Stimulated activated CD4-positive, alpha-beta T cell treated with anti-CD3 and anti-CD28 coated beads, Interleukin-12 subunit alpha, Interleukin-12 subunit beta, amount 100 ng/mL, for 24 hours (primary cell): Measurements from ENCODE around the gene POC1A.

Source experiments
- DNase-seq, 2 experiments: peaks; one replicate each; pipeline ENCODE4 v3.0.0-alpha.2; 2020; ENCODE audit warnings: low read depth in 2 of 2

The POC1A gene

DNA sequence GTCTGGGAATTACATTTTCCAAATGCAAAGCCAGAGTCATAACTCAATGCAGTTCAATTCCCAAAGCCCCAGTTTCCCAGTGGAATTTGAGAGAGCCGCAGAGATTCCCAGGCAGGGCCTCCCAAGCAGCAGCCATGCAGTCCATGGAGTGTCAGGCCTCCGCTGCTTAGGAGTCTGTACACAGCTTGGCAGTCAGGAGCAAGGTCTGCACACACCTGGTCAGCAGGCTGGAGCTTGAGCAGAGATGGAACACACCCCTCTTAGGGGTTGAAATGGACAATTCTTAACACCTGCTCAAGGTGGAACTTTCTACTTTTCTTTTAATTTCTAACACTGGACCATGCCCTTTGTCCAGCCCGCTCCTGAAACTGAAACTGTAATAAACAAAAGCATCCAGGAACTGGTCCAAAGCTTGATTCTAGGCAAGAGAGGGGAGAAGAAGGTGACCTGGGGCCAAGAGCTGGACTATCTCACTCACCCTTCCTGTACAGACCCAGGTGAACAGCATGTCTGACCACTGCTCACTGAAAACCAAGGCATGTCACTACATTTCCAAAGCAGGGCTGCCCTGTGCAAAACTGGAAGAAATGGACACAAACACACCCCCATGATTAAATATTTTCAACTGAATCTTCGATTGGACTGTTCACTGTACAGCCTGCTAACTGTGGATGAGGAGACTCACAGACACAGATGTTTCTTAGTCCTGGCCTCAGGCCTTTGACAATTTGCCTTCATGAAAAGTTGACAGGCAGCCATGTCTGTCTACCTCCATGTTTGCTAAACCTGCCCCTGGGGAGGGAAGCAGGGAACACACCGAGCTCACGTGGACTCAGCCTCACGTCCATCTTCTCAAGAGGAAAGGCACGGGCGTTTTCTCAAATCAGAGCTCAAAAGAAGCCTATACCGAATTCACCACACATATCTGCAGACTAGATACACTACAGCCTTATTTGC lies 49.3 kb downstream of the POC1A start:
- DNase-seq, result no peak

DNA sequence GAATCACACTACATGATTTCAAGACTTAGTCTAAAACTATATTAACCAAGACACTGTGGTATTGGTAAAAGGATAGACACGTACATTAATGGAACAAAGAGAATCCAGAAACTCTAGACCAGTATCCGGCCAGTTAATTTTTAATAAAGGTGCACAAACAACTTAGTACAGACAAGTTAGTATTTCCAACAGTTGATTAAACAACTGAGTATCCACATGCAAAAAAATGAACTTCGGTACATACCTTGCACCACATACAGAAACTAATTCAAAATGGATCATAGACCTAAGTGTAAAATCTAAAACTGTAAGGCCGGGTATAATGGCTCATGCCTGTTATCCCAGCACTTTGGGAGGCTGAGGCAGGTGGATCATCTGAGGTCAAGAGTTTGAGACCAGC lies 51.3 kb downstream of the POC1A start:
- no peak for DNase-seq

DNA sequence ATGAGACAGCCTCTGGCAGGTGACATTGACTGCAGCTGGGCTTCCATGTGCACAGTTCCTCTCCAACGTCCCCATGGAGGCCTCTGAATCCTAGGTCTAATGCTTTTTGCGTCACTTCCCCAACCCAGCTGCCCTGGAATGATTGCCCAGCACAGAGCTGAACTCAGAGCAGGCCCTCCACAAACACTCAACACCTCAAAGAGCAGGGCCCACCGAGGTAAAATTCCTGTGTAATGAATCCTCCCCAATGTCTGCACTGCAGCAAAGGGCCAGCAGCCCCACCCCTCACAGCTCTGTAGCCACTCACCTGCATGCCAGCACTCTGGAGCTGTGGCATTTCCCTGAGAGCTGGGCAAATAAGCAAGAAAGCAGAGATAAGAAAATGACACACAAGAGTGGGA lies 55.2 kb downstream of the POC1A start:
- DNase-seq, result no peak

DNA sequence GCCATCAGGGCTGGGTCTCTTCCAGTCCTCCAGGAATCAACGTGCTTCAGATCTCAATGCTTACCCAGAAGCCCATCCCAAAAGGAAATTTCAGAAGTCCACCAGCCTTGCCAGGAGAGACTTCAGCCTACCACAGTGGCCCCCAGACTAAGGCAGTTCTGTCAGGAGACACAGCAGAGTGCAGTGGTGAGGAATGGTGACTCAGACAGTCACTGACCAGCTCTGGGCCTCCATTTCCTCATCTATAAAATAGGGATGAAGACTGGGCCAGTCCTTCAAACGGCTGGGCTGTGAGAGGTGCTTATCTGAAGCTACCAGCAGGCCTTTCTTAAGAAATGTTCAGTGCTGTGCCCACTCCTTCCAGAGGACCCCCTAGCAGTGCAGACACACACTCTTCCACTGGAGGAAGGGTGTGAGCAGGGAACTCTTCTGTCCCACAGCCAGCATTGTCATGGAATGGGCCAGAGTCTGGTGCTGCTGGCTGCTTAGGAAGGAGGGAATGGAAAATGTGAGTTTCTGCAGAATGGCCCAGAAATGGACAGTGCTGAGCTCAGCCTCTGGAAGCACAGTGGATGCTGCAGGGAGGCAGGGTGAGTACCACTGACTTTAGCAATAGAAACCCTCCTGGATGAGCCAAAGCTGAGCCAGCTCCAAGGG lies 56.2 kb downstream of the POC1A start:
- DNase-seq, result no peak

DNA sequence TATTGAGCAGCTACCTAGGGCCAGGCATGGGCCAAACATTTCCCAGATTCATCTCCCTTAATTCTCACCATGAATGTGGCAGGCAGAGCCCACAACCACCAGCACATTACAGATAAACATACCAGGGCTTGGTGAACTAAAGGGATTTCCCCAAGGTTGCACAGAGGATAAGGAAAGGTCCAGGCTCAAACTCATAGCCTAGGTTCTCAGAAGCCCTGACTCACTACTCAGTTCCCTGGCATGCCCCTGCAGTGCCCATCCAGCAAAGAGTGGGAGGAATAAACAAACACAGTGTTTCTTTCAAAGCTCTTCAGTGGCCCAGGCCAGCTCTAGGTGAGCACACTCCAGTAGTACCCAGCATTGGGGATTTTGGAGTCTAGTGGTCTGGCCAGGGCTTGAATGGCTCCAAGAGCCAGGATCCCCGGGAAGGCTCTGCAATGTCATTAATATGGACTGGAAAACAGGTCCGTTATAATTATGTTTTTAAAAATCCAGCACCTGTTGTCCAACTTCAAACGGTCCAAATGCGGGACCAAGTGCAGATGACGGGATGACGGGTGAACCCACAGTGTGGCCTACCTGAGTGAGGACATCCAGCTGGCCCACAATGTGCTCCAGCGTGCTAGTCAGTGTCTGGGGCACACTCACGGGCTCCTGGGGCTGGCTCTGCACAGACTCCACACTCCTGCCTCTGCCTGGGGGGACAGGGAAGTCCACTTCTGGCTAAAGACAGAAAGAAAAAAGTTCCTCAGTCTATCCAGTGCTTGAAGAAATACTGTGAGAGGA lies 58.0 kb downstream of the POC1A start:
- no peak for DNase-seq

DNA sequence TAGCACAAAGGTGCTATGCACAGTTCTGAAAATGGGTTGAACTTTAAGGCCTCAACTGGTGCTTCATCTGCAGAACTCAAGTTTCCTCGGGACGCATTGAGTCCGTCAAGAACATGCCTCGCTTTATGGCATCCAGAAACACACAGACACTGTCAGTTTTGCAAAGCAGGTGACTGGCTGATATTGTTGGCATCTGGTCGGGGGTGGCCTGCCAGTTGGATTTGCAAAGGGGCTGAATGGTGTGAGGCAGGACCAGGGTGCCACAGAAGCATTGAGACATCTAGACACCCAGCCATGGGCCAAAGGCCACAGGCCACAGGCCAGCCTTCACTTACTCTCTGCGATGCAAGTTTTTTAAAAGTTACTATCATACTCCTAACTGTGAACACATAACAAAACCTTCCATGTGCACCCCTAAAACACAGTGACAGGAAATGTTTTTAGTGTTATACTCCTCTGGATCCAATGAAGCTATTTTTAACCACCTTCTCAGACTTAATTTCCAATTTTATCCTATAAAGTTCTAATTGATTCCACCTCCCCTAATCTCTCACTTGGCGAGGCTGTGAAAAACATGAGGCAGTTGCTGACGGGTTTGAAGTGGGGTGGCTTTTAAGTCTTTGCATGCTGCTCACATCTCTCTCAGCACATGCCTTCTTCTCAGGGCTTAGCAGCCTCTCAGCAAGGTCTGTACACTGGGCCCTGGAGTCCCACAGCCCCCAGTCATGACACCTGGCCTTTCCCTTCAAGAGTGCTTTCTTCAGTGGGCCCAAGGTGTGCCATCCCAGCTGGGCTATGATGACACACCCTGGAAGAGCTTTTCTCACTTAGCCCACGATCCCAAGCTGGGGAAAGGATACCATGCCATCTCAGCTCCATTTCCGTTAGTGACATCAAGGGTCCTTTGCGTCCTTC lies 59.4 kb downstream of the POC1A start:
- DNase-seq, result no peak

DNA sequence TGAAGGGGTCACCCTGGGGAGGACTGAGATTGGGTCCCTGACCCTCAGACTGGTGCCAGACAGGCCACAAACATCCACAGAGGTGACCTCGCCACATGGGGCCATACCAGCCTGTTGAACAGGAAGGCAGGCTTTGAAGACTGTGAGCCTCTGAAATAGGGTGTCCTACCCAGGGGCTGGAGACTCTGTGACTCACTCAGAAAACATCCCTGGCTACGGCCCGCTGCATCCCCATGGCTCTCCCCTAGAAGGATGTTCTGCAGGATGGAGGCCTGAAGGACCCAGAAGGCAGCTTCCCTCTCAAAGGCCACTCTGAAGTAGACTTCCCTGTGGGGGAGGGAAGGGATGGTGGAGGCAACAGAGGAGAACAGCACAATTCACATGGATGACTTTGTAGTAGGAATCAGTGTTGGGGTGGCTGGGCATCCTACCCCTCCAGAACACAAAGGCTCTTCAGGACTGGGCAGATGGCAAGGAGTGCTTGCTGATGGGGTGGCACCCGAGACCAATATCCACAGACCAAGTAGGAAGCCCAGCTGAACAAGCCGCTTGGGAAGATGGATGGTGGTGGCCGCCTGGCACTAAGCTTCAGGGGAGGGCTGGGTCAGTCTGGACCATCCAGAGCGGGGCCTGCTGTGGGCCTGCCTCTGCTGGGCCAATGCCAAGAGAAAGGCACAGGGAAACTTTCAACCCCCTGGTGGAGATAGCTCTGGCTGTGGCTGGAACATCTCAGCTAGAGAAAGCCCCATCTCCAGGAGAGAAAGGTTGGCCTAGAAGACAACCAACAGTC lies 60.3 kb downstream of the POC1A start:
- DNase-seq, result no peak

DNA sequence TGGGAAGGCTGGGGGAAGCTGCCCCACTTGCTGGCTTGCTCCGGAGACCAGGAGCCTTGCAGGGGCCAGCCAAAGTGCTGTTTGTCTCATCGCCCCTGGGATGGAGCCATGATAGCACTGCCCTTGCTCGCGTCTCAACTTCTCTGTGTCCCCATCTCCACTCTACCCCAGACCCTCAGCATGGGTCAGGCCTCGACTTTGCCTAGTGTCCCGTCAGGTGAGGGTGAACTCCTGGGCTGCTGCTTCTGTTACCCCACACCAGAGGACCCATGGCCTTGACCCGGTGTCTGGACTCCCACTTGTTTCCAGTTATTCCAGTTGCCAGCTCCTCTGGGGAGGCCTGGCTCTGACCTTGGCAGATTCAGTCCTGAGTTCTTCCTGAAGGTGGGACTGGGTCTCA lies 61.3 kb downstream of the POC1A start:
- no peak for DNase-seq

DNA sequence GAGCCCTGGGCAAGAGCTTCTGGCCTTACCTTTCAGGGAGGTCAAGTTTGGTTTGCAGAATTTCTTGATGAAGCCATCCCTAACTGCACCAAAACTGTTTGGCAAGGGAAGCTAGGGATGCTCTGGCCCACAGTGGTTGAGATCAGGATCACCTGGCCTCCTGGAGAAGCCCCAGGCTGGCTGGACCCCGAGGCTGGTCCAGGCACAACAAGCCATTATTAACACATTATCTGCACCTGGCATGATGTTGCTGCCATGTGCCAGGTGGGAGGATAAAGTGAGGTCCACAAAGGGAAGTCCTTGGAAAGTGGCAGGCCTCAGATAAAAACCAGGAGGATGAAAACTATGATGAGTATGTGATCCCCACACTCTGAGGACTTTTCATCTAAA lies 62.0 kb downstream of the POC1A start:
- no peak for DNase-seq

DNA sequence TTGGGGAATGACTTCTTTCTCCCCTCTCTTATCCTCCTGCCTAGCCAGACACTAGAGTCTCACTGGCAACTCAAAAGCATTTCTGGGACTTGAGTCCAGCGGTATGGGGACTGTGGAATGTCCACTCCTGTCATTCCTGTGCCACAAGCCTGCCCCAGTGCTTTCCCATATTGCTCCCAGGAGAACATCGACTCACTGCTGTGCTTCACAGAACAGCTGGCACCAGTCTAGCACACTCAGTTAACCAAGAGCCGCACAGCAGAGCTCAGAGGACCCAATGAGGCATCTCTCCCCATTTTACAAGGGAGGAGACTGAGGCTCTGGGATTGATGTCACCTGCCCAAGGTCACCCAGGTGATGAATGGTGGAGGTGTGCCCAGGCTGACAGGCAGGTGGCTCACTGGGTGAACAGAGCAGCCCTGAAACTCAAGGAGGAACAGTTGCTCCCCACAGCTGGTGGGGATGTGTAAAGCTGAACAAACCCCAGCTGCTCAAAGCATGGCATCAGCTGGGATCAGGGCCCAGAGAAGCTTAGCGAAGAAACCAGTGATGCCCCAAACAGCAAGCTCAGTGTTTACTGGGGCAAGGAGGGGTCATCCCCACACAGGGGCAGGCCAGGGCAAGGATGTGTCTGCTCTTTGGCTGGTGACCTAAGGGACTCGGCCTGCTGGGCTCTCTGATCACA lies 62.5 kb downstream of the POC1A start:
- no peak for DNase-seq

DNA sequence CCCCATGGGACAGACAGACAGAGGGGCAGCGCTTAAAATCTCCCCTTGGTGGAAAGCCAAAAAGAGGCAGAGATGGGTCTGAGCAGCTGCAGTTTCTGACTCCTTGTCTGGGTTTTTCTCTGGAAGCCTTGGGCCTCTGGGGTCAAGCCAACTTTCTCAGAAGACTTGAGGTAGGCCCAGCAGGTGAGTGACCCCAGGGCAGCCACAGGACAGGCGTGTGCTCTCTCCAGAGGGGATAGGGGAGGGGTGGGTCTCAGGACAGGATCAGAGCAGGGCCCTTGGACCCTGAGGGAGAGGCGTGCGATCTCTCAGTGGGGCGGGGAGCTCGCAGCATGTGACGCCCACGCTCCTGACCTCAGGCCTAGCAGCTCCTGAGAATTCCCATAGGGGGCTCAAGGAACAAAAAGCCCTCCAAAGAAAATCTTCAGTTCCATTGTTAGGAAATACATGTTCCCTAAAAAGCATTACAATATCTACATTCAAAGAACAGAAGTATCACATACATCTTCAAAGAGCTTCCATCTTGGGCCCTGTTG lies 63.2 kb downstream of the POC1A start:
- DNase-seq, result no peak

DNA sequence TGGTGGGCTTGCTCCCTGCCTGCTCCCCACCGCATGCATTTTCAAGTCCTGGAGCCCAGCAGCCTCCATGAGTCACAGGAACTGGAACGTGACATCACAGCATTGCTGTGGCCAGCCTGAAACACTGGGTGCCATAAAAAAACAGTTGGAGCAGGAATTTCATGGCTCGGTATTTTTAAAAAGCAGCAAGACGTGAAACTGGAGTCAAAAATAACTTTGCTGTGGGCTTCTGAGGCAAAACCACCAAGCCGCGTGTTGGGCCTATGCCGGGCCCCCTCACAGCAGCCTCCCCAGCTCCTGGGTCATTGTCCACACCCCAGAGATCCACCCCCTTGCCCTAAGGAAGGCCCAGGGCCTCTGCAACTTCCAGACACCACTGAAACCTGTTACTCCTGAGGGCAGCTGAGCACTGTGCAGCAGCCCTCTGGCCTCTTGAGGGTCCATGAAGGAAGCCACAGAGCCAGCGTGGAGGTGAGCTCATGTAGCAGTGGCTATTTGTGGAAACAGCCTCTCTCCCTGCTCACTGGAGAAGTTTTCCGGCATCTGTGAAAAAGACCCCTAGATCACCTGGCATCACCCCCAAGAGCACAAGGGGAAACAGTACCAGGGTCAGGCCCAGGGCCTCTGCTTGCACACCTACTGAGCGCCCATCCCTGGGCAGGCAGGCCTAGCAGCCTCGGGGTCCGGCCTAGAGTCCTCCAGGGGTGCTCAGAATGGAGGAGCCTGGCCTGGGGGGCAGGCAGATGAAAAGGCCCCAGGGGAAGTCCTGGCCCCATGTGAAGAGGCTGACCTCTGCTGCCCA lies 63.9 kb downstream of the POC1A start:
- no peak for DNase-seq

DNA sequence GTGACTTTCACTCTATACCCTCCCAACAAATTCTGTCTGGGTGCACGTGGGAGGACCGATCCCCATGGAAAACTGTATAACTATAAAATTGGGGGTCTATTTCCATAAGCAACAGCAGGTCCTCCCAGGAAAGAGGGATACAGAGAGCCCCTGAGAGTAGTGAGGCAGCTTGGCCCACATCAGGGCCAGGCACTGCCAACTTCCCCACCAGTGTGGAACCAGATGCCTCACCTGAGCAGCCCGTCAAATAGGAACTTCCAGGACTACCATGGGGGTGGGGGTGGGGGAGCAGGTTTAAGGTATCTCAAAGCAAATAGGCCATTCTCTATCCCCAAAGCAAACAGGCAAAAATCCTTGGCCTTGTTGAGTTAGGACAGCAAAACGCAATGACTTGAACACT lies 64.5 kb downstream of the POC1A start:
- no peak for DNase-seq

DNA sequence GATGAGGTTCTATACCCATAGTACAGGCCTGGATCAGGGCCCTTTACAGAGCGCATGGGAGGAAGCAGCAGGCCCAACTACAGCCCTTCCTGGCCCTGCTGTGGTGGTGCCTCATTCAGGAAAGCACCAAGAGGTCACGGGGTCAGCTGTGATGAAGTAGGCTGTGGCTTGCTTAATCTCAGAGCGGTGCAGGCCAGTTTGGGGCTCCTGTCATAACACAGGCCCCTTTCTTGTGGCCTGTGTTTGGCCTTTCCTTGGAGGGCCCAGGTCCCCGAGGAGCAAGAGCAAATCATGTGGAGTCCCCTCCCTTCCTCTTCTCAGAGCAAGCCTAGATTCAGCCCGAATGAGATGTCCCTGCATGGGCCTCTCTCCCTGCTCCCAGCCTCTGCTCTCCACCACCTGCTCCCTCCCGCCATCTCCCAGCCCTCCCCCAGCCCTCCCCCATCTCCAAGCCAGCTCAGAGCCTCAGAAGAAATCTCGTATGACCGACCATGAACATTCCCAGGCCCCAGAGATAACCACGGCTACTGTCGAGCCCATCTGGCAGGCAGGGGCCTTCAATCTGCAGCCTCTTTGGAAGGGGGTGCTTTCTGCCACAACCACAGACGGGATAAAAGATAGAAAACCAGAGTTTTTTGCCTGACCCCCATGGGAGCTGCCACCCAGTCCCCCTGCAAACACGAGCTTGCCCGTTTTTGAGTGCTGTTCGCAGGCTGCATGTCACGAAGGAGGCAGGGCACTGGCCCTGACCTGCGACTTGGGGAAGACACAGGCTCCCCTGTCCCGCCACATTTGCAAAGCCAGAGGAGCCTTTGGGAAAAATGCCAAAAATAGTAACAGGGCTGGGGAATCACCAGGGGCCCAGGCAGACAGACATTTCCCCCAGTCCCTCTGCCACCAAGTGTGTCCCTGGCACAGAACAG lies 65.5 kb downstream of the POC1A start:
- DNase-seq, result no peak

DNA sequence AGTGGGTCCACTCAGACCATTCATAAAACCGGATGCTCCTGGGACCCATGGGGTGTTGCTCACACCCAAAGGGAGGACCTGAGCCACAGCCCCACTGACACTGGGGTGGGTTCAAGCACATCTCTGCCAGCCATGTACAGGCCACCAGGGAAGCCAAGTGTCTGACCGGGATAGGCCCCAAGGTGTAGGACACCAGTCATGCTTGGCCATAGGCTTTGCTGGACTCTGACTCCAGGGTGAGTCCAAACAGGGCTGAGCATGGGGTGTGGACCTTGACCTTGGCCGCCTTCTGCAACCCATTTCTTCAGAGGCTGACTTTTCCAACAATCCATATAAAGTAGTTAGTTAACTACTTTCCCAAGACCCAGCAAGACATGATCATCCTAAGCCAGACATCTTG lies 66.5 kb downstream of the POC1A start:
- DNase-seq, result no peak

DNA sequence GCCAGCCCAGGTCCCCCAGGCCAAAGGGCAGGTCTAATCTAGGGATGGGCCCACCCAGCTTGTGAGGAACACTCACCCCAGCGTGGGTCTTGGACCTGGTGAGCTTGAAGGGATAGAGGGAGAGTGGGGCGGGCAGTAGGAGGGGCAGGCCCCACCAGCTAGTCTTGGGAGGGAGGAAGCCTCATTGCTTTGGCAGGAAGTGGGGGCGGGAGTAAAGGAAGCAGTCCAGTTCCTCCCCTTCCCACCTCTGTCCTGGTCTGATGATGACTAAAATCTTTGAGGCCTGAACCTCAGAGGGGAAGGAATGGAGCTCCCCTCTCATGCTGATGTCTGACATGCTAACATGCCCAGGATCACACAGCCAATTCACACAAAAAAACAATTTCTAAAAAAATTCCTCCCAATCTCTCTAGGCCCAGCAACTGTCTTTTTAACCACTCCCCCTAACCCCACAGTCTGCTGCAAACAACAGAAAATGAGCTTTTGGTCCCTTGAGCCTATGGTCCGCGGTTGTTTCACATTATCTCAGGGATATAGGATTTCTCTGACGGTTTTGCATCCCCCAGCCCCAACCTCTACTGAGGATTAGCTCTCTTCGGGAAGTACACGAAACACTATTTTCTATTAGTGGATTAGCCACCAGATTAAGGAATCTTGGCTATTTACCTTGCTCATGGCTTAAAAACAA lies 67.1 kb downstream of the POC1A start:
- no peak for DNase-seq

DNA sequence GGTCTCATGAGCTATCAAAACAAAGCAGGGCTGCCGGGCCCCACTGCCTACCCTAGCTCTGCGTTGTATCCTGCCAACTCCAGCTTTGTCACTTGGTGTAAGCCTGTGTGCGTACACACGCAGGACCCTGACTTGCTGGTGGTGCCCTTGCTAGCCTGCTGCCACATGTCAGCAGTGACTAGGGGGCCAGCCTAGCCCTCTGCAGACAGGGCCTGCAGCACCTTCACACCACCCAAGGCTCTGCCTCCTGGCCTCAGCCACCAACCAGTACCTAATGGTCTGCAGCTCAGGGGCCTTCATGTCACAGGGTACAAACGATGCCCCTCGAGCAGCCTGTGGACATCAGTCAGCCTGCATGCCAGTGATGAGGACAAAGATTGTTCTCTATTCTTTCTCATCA lies 67.8 kb downstream of the POC1A start:
- no peak for DNase-seq
